Measurements from ENCODE around the gene PMM2. TPM values are rescaled to one million over a fixed set of nuclear protein-coding genes. Genes with fewer than 3 reads are reported as not detected.

Gene PMM2
- total RNA-seq, 3 donors from 2014 or later, result 46.4 to 77.9 (median 74.9) TPM

DNA sequence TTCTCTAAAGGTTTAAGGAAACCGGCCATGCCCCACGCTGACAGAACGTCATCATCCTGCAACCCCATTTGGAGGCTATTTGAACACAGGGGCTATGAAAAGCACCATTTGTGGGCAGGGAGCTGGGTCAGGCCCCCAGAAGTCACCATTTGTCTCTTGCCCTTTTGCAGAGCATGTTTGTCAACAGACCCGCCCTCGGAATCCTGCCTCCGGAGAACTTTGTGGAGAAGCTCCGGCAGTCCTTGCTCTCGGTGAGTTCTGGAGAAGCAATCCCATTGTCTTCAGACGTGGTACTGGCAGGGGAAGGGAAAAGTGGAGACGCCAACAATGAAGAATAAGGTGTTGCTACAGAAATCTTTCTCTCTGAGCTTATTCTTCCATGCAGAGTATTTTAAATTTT, 33.7 kb upstream of the PMM2 start:
- no peaks in the 10 kb centered on the region for H3K4me1 ChIP-seq (ENCODE audit: low read depth)
- H3K9me3 ChIP-seq, result no peaks in the 10 kb centered on the region
- ATAC-seq (no peak), DNase-seq (no peak)
- TF ChIP-seq CTCF (IDR thresholded peaks at IDR 0.05), result no peak
- no peaks in the 10 kb centered on the region for H3K36me3 ChIP-seq (ENCODE audit: low read depth)
- intact Hi-C loops (cut with DNase I, micrococcal nuclease), result no loop called here
- no peak overlapping the region for H3K4me3 ChIP-seq

GRCh38 chr16:8764525-8765250, 33.0 kb upstream of the PMM2 start:
- DNase-seq (no peak), ATAC-seq (no peak)
- no peak for TF ChIP-seq CTCF (IDR thresholded peaks at IDR 0.05)
- intact Hi-C loops (cut with DNase I, micrococcal nuclease), result no loop called here
- Histone ChIP-seq H3K4me1 (ENCODE audit: low read depth) (no peaks in the 10 kb centered on the region), H3K9me3 (no peaks in the 10 kb centered on the region), H3K4me3 (no peak overlapping the region), H3K36me3 (ENCODE audit: low read depth) (no peaks in the 10 kb centered on the region)

- DNase-seq, result no peak
- intact Hi-C loops (cut with DNase I, micrococcal nuclease), result no loop called here
- no peak for ATAC-seq
- TF ChIP-seq CTCF (IDR thresholded peaks at IDR 0.05), result no peak
- Histone ChIP-seq H3K4me1 (ENCODE audit: low read depth) (no peaks in the 10 kb centered on the region), H3K9me3 (no peaks in the 10 kb centered on the region), H3K36me3 (ENCODE audit: low read depth) (no peaks in the 10 kb centered on the region), H3K4me3 (no peak overlapping the region)
These were observed 30.5 kb upstream of the PMM2 start for GRCh38 chr16:8767176-8767575.

- ATAC-seq, result no peak
- Histone ChIP-seq H3K36me3 (ENCODE audit: low read depth) (no peaks in the 10 kb centered on the region), H3K9me3 (no peaks in the 10 kb centered on the region), H3K4me1 (ENCODE audit: low read depth) (no peaks in the 10 kb centered on the region), H3K4me3 (no peak overlapping the region)
- no peak for DNase-seq
- intact Hi-C loops (cut with DNase I, micrococcal nuclease), result no loop called here
- no peak for TF ChIP-seq CTCF (IDR thresholded peaks at IDR 0.05)
These were observed 29.4 kb upstream of the PMM2 start for GRCh38 chr16:8768283-8768682.

GRCh38 chr16:8768692-8769091, 28.9 kb upstream of the PMM2 start:
- ATAC-seq, result no peak
- DNase-seq, result no peak
- TF ChIP-seq CTCF (IDR thresholded peaks at IDR 0.05), result no peak
- no peaks in the 10 kb centered on the region for H3K36me3 ChIP-seq (ENCODE audit: low read depth)
- no peaks in the 10 kb centered on the region for H3K4me1 ChIP-seq (ENCODE audit: low read depth)
- no peak overlapping the region for H3K4me3 ChIP-seq
- intact Hi-C loops (cut with DNase I, micrococcal nuclease), result no loop called here
- H3K9me3 ChIP-seq, result no peaks in the 10 kb centered on the region

GRCh38 chr16:8773537-8773936, 24.1 kb upstream of the PMM2 start:
- H3K4me1 ChIP-seq (ENCODE audit: low read depth), result peaks cover 4% of the 10 kb centered on the region
- no peaks in the 10 kb centered on the region for H3K9me3 ChIP-seq
- DNase-seq, result no peak
- ATAC-seq, result no peak
- no peaks in the 10 kb centered on the region for H3K36me3 ChIP-seq (ENCODE audit: low read depth)
- TF ChIP-seq CTCF (IDR thresholded peaks at IDR 0.05), result no peak
- no peak overlapping the region for H3K4me3 ChIP-seq
- intact Hi-C loops (cut with DNase I, micrococcal nuclease), result no loop called here
